LHCN-M2 (cell line): ENCODE results near the gene DCAF8L2. TPM values are rescaled to one million over a fixed set of nuclear protein-coding genes. Genes with fewer than 3 reads are reported as not detected.

ENCODE experiments used
- total RNA-seq: library from RNA; depleted of rRNA; stranded (reverse); fragments of >200 nt; gene quantifications from 2 replicates; pipeline ENCODE4 v1.2.3, GENCODE V29; 2014; rRNA removed

DCAF8L2 gene
- total RNA-seq, 1 experiment from 2014 or later, result not detected

Other genes starting within 250 kb of the DCAF8L2 start
- not detected in 2 replicates for gene PPP4R3C, start 127.0 kb upstream of the DCAF8L2 start, total RNA-seq
- gene MAGEB10, start 217.6 kb downstream of the DCAF8L2 start, total RNA-seq, result not detected in 2 replicates